IMR-90 (cell line): ENCODE data around the gene MEIS1. TPM values are rescaled to one million over a fixed set of nuclear protein-coding genes. Genes with fewer than 3 reads are reported as not detected.

ENCODE experiments used
- ATAC-seq: fragments of 200-7000 bp; cut with Tn5 transposase; 2 replicates; pipeline ENCODE4 v1.9.1; 2020; ENCODE audit warnings: low read depth, mild to moderate bottlenecking, moderate library complexity
- BruUV-seq: library from RNA; stranded (reverse); fragments of 400-500 nt; replicated peaks from 2 replicates; lab custom pipeline; 2021; lab: Mats Ljungman, UMichigan
- CTCF ChIA-PET: fragments of 300-600 bp; formaldehyde crosslinking; extraction: SDS; loops from one replicate; lab custom pipeline; 2021; ENCODE audit warnings: antibody characterized with exemption; lab: Yijun Ruan, JAX
- POLR2A ChIA-PET: fragments of 300-600 bp; sonication (Branson Sonifier 250); formaldehyde crosslinking; loops from one replicate; lab custom pipeline; 2022; ENCODE audit warnings: antibody characterized with exemption; ENCODE audit not compliant: unreplicated experiment; lab: Charles Lee
- DNase-seq: peaks from one replicate; pipeline ENCODE4 v3.0.0; 2013
- H2AFZ ChIP-seq: replicated peaks from 2 replicates; pipeline ENCODE3; 2013; ENCODE audit warnings: low read length, mild to moderate bottlenecking; ENCODE audit not compliant: poor library complexity
- H2AK5ac ChIP-seq: 2 replicates; pipeline ENCODE4 v1.6.1; 2013; ENCODE audit warnings: low read depth, low read length, inconsistent platforms
- H2AK9ac ChIP-seq: replicated peaks from 2 replicates; pipeline ENCODE3; 2013; ENCODE audit warnings: mild to moderate bottlenecking, low read depth, low read length, moderate library complexity; ENCODE audit not compliant: poor library complexity
- H2BK120ac ChIP-seq: 2 replicates; pipeline ENCODE4 v1.6.1; 2013; ENCODE audit warnings: low read depth, low read length, inconsistent platforms
- H2BK15ac ChIP-seq: 3 replicates; pipeline ENCODE4 v1.6.1; 2013; ENCODE audit warnings: low read depth, low read length, inconsistent platforms
- H2BK20ac ChIP-seq: 2 replicates; pipeline ENCODE4 v1.6.1; 2013; ENCODE audit warnings: low read depth, mild to moderate bottlenecking, inconsistent platforms, low read length, moderate library complexity
- H2BK5ac ChIP-seq: 2 replicates; pipeline ENCODE4 v1.6.1; 2013; ENCODE audit warnings: mild to moderate bottlenecking, low read depth, low read length, inconsistent platforms; ENCODE audit not compliant: poor library complexity, severe bottlenecking
- H3K14ac ChIP-seq: replicated peaks from 2 replicates; pipeline ENCODE4 v1.6.1; 2013; ENCODE audit warnings: low read depth, low read length, inconsistent platforms
- H3K18ac ChIP-seq: 2 replicates; pipeline ENCODE4 v1.6.1; 2013; ENCODE audit warnings: low read depth, low read length, control low read depth
- H3K23ac ChIP-seq: 2 replicates; pipeline ENCODE4 v1.6.1; 2013; ENCODE audit warnings: low read depth, low read length, inconsistent platforms
- H3K27ac ChIP-seq: 2 replicates; pipeline ENCODE4 v1.5.1; 2013; ENCODE audit warnings: mild to moderate bottlenecking, control low read depth, low read length; ENCODE audit not compliant: insufficient read depth
- H3K27me3 ChIP-seq: 2 replicates; pipeline ENCODE4 v1.6.1; 2013; ENCODE audit warnings: low read length; ENCODE audit not compliant: control insufficient read depth, insufficient read depth
- H3K36me3 ChIP-seq: 2 replicates; pipeline ENCODE4 v1.6.1; 2013; ENCODE audit warnings: low read length, mixed read lengths; ENCODE audit not compliant: control insufficient read depth, insufficient read depth
- H3K4ac ChIP-seq: 2 replicates; pipeline ENCODE4 v1.6.1; 2013; ENCODE audit warnings: low read depth, low read length, inconsistent platforms
- H3K4me1 ChIP-seq: 2 replicates; pipeline ENCODE4 v1.6.1; 2013; ENCODE audit warnings: low read length, mixed read lengths; ENCODE audit not compliant: control insufficient read depth, insufficient read depth
- H3K4me2 ChIP-seq: 2 replicates; pipeline ENCODE4 v1.6.1; 2013; ENCODE audit warnings: low read depth, mild to moderate bottlenecking, control low read depth, low read length, moderate library complexity
- H3K4me3 ChIP-seq: 2 replicates; pipeline ENCODE4 v1.5.1; 2013; ENCODE audit warnings: low read depth, mild to moderate bottlenecking, control low read depth, low read length, moderate library complexity; ENCODE audit not compliant: insufficient read depth
- H3K56ac ChIP-seq: 2 replicates; pipeline ENCODE4 v1.6.1; 2013; ENCODE audit warnings: low read length, inconsistent platforms; ENCODE audit not compliant: insufficient read depth; ENCODE audit errors: extremely low read depth
- H3K79me1 ChIP-seq, 2 experiments: 2 replicates each; pipeline ENCODE4 v1.6.1; 2013; ENCODE audit warnings: low read length in 2 of 2, inconsistent platforms in 1 of 2, low read depth in 1 of 2
- H3K9ac ChIP-seq: 2 replicates; pipeline ENCODE4 v1.6.1; 2013; ENCODE audit warnings: low read depth, low read length, control low read depth
- H3K9me1 ChIP-seq: 2 replicates; pipeline ENCODE4 v1.6.1; 2013; ENCODE audit warnings: low read length, inconsistent platforms; ENCODE audit not compliant: insufficient read depth
- H3K9me3 ChIP-seq: 2 replicates; pipeline ENCODE4 v1.6.1; 2013; ENCODE audit warnings: low read length; ENCODE audit not compliant: control insufficient read depth, insufficient read depth
- H4K20me1 ChIP-seq: 2 replicates; pipeline ENCODE4 v1.6.1; 2013; ENCODE audit warnings: low read length, inconsistent platforms; ENCODE audit not compliant: insufficient read depth
- H4K5ac ChIP-seq: 2 replicates; pipeline ENCODE4 v1.6.1; 2013; ENCODE audit warnings: mild to moderate bottlenecking, low read depth, low read length, control low read depth
- H4K8ac ChIP-seq, 2 experiments: 2 replicates each; pipeline ENCODE4 v1.6.1; 2013; ENCODE audit warnings: low read depth in 2 of 2, low read length in 2 of 2, control low read depth in 1 of 2, inconsistent platforms in 1 of 2
- H4K91ac ChIP-seq: 2 replicates; pipeline ENCODE4 v1.6.1; 2013; ENCODE audit warnings: low read depth, low read length, inconsistent platforms; ENCODE audit not compliant: insufficient read depth
- BHLHE40 ChIP-seq: fragments of 150-350 bp; IDR thresholded peaks from 2 replicates; pipeline ENCODE4 v1.6.1; 2016; ENCODE audit warnings: mild to moderate bottlenecking, low read depth, low read length
- CEBPB ChIP-seq: IDR thresholded peaks from 2 replicates; pipeline ENCODE4 v1.6.1; 2012; ENCODE audit warnings: low read depth, low read length, improper control_type of control experiment
- FOS ChIP-seq: fragments of 150-350 bp; IDR thresholded peaks from 2 replicates; pipeline ENCODE4 v1.6.1; 2016; ENCODE audit warnings: low read depth, low read length
- MAFK ChIP-seq: IDR thresholded peaks from 2 replicates; pipeline ENCODE4 v1.6.1; 2012; ENCODE audit warnings: low read depth, low read length, improper control_type of control experiment
- MAZ ChIP-seq: IDR thresholded peaks from 2 replicates; pipeline ENCODE4 v1.6.1; 2012; ENCODE audit warnings: low read depth, mild to moderate bottlenecking, low read length, improper control_type of control experiment, moderate library complexity, borderline replicate concordance
- MXI1 ChIP-seq: IDR thresholded peaks from 2 replicates; pipeline ENCODE4 v1.6.1; 2012; ENCODE audit warnings: low read depth, mild to moderate bottlenecking, low read length, moderate library complexity, borderline replicate concordance
- NFE2L2 ChIP-seq: fragments of 150-350 bp; IDR thresholded peaks from 2 replicates; pipeline ENCODE4 v1.6.1; 2016; ENCODE audit warnings: low read depth, mild to moderate bottlenecking, low read length
- RAD21 ChIP-seq: IDR thresholded peaks from 2 replicates; pipeline ENCODE4 v1.6.1; 2012; ENCODE audit warnings: low read length, improper control_type of control experiment
- RFX5 ChIP-seq: IDR thresholded peaks from 2 replicates; pipeline ENCODE4 v1.8.0; 2012; ENCODE audit warnings: low read depth, mild to moderate bottlenecking, low read length, moderate library complexity
- SMC3 ChIP-seq: fragments of 150-350 bp; IDR thresholded peaks from 2 replicates; pipeline ENCODE4 v1.6.1; 2016; ENCODE audit warnings: low read depth, mild to moderate bottlenecking, antibody characterized with exemption, low read length, moderate library complexity
- WGBS, 2 experiments: methylation state at CpG; one replicate each; pipeline versions ENCODE4 v1.1.5 to v1.1.7; 2013; ENCODE audit warnings: missing lambda C conversion rate in 2 of 2; ENCODE audit not compliant: insufficient read length in 1 of 2; ENCODE audit errors: extremely low coverage in 2 of 2; 5-methylcytosine and 5-hydroxymethylcytosine counted together
- dilution Hi-C: fragments of 300-500 bp; cut with HindIII; formaldehyde crosslinking; loops from one replicate; pipeline ENCODE4 v1.14.3; 2018; ENCODE audit warnings: low sequenced_read_pairs; ENCODE audit not compliant: unreplicated experiment
- in situ Hi-C: fragments of 300-500 bp; cut with MboI; formaldehyde crosslinking; loops from 3 replicates; pipeline ENCODE4 v1.14.3; 2019; ENCODE audit warnings: low sequenced_read_pairs, inconsistent platforms, mixed read lengths
- intact Hi-C: fragments of 100-400 bp; cut with micrococcal nuclease; formaldehyde crosslinking; loops from 2 replicates; pipeline ENCODE4 v1.10.0; 2022
- polyA plus RNA-seq, 3 experiments: library from polyadenylated mRNA; depleted of rRNA; stranded (reverse); fragments of >200 nt; gene quantifications; 2 replicates each; pipeline ENCODE4 v1.2.3, GENCODE V29; 2012; ENCODE audit warnings: low replicate concordance in 1 of 3
- total RNA-seq: library from RNA; depleted of rRNA; stranded (reverse); fragments of >200 nt; gene quantifications from 2 replicates; pipeline ENCODE4 v1.2.3, GENCODE V29; 2012
- TF ChIP-seq, protein P1 (sequence below): fragments of 150-350 bp; IDR thresholded peaks from 2 replicates; pipeline ENCODE4 v1.6.1; 2017; ENCODE audit warnings: mild to moderate bottlenecking, antibody characterized with exemption, low read length, low read depth
- TF ChIP-seq, protein P2 (sequence below): fragments of 150-350 bp; IDR thresholded peaks from 2 replicates; pipeline ENCODE4 v1.6.1; 2016; ENCODE audit warnings: low read depth, mild to moderate bottlenecking, low read length, moderate library complexity, borderline replicate concordance
- TF ChIP-seq, protein P3 (sequence below): conservative IDR thresholded peaks from 2 replicates; pipeline ENCODE4 v1.5.1; 2012; ENCODE audit warnings: mild to moderate bottlenecking, low read depth, low read length, improper control_type of control experiment

The MEIS1 gene
- total and polyA plus RNA-seq, 2 of the 4 experiments (the other 2 are of a cell fraction): 54.4 to 157 TPM

DNA sequence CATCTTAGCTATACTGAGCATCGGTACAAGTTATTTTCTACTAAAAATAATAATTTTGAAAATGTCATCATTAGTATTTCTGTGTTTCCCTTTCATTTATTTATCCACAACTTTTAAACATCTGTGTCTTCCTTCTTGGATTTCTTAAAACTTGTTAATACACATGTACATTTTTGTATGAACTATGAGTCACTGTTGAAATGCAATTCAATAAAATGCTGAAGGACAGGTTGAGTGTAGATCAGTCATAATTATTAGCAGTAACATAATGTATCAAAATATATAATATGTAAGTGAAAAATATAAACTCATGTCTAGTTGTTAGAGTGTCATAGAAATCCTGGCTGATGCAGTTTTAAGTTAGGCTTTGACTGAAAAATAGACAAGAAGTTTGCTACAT lies 115.9 kb downstream of the MEIS1 start:
- peaks cover 25% of the 10 kb centered on the region for H3K4me1 ChIP-seq
- in situ Hi-C loops (no loop called here), intact Hi-C loops (no loop called here), dilution Hi-C loops (no loop called here)
- H3K4me3 ChIP-seq: no peak overlapping the region
- H4K91ac ChIP-seq: no peak overlapping the region
- DNase-seq: no peak
- no peak overlapping the region for H3K14ac ChIP-seq
- no peak overlapping the region for H3K4ac ChIP-seq
- TF ChIP-seq MAFK (no peak), SMC3 (no peak), CEBPB (no peak), RFX5 (no peak), MXI1 (no peak), MAZ (no peak), RAD21 (no peak), NFE2L2 (no peak), FOS (no peak), BHLHE40 (no peak)
- TF ChIP-seq, protein P1, sequence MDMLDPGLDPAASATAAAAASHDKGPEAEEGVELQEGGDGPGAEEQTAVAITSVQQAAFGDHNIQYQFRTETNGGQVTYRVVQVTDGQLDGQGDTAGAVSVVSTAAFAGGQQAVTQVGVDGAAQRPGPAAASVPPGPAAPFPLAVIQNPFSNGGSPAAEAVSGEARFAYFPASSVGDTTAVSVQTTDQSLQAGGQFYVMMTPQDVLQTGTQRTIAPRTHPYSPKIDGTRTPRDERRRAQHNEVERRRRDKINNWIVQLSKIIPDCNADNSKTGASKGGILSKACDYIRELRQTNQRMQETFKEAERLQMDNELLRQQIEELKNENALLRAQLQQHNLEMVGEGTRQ: no peak
- TF ChIP-seq, protein P2, sequence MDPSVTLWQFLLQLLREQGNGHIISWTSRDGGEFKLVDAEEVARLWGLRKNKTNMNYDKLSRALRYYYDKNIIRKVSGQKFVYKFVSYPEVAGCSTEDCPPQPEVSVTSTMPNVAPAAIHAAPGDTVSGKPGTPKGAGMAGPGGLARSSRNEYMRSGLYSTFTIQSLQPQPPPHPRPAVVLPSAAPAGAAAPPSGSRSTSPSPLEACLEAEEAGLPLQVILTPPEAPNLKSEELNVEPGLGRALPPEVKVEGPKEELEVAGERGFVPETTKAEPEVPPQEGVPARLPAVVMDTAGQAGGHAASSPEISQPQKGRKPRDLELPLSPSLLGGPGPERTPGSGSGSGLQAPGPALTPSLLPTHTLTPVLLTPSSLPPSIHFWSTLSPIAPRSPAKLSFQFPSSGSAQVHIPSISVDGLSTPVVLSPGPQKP: no peak
- TF ChIP-seq, protein P3, sequence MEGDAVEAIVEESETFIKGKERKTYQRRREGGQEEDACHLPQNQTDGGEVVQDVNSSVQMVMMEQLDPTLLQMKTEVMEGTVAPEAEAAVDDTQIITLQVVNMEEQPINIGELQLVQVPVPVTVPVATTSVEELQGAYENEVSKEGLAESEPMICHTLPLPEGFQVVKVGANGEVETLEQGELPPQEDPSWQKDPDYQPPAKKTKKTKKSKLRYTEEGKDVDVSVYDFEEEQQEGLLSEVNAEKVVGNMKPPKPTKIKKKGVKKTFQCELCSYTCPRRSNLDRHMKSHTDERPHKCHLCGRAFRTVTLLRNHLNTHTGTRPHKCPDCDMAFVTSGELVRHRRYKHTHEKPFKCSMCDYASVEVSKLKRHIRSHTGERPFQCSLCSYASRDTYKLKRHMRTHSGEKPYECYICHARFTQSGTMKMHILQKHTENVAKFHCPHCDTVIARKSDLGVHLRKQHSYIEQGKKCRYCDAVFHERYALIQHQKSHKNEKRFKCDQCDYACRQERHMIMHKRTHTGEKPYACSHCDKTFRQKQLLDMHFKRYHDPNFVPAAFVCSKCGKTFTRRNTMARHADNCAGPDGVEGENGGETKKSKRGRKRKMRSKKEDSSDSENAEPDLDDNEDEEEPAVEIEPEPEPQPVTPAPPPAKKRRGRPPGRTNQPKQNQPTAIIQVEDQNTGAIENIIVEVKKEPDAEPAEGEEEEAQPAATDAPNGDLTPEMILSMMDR: no peak
- peaks cover 64% of the 10 kb centered on the region for H4K20me1 ChIP-seq
- H3K23ac ChIP-seq: no peak overlapping the region
- peaks cover 19% of the 10 kb centered on the region for H3K9me1 ChIP-seq
- no peak overlapping the region for H3K18ac ChIP-seq
- CTCF ChIA-PET: no interaction called here
- no peak overlapping the region for H2AFZ ChIP-seq
- H2BK120ac ChIP-seq: no peak overlapping the region
- no peak overlapping the region for H2BK15ac ChIP-seq
- H3K27me3 ChIP-seq: no peaks in the 10 kb centered on the region
- peaks cover 32 to 66% of the 10 kb centered on the region in 2 experiments for H3K79me1 ChIP-seq
- no peaks in the 10 kb centered on the region for H3K9me3 ChIP-seq
- no peak overlapping the region for H4K5ac ChIP-seq
- H3K9ac ChIP-seq: no peak overlapping the region
- no peak overlapping the region for H2BK20ac ChIP-seq
- no peak overlapping the region for H2AK5ac ChIP-seq
- H2BK5ac ChIP-seq: no peak overlapping the region
- H4K8ac ChIP-seq: no peak overlapping the region
- no TSS peak for BruUV-seq
- no peak overlapping the region for H3K56ac ChIP-seq
- no peak overlapping the region for H3K27ac ChIP-seq
- POLR2A ChIA-PET: no interaction called here
- no peak overlapping the region for H2AK9ac ChIP-seq
- peaks cover 33% of the 10 kb centered on the region for H3K36me3 ChIP-seq
- no CpG with 5 or more reads among the region's 1 CpG for WGBS, 2 experiments
- no peak overlapping the region for H3K4me2 ChIP-seq
- ATAC-seq: no peak
